ENCODE data around the gene PRX.

PRX gene

DNA sequence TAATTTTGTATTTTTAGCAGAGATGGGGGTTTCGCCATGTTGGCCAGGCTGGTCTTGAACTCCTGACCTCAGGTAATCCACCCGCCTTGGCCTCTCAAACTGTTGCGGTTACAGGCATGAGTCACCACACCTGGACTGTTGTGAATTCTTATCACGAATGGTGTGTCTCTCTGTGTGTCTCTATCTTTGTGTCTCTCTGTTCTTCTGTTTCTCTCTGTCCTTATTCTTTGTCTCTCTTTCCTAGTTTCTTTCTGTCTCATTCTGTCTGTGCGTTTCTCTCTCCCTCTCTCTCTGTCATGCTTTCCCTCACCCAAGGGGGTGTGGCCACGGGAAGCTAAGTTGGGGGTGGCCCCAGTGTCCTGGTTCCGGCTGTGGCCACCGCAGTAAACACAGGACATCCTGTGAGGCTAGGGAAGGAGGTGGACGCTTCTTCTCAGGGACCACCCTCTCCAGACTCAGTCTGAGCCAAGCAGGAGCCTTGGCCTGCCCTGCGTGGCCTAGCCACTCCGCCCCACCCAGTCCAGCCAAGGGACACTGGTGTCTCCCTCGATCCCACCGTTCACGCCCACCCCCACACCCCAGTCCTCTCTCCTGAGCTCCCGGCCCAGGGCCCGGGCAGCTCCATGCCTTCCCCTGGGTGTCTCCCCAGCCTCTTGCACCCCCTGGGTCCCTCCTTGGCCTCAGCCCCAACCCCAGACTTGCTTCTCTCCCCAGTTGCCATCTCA, 3.9 kb upstream of the PRX start:
- TF ChIP-seq, protein P1, sequence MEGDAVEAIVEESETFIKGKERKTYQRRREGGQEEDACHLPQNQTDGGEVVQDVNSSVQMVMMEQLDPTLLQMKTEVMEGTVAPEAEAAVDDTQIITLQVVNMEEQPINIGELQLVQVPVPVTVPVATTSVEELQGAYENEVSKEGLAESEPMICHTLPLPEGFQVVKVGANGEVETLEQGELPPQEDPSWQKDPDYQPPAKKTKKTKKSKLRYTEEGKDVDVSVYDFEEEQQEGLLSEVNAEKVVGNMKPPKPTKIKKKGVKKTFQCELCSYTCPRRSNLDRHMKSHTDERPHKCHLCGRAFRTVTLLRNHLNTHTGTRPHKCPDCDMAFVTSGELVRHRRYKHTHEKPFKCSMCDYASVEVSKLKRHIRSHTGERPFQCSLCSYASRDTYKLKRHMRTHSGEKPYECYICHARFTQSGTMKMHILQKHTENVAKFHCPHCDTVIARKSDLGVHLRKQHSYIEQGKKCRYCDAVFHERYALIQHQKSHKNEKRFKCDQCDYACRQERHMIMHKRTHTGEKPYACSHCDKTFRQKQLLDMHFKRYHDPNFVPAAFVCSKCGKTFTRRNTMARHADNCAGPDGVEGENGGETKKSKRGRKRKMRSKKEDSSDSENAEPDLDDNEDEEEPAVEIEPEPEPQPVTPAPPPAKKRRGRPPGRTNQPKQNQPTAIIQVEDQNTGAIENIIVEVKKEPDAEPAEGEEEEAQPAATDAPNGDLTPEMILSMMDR (IDR thresholded peaks at IDR 0.05; ENCODE audit: control extremely low read depth, extremely low read depth, low read depth, missing control alignments) = no peak
- ChIA-PET CTCF (interaction anchor here (0.6 to 2.0 kb wide), 5 partner anchors 7 to 48 kb away, joined by 3 to 10 read pairs (median 3); partner anchors contain the start of gene BLVRB), POLR2A (interaction anchor here (0.8 to 1.2 kb wide), 2 partner anchors 9 to 11 kb away, joined by 4 to 5 read pairs; partner anchors contain the start of gene SERTAD1)
- peak; percentile 33 for DNase-seq (ENCODE audit: extremely low spot score)

DNA sequence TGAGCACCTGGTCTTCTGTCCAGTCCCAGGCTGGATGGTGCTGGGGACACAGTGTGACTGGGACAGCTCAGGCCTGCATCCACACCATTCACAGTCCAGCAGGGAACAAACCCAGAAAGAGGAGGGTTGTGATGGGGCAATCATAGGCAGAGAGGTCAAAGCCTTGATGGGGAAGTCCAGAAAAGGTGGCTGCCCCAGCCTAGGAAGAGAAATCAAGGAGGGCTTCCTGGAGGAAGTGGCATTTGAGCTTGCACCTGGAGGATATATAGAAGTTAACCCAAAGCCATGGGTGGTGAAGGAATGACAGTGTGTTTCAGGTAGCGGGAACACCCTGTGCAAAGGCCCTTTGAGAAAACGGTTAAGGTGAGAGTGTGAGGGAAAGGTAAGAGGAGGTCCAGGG, 2.6 kb upstream of the PRX start:
- CTCF ChIA-PET = interaction anchor here (1.1 to 2.8 kb wide), 4 partner anchors 9 to 187 kb away, joined by 3 to 11 read pairs (median 4); partner anchors contain the start of gene SERTAD1
- POLR2A ChIA-PET = no interaction called here
- DNase-seq (ENCODE audit: extremely low spot score) = no peak
- TF ChIP-seq, protein P1 (IDR thresholded peaks at IDR 0.05; ENCODE audit: control extremely low read depth, extremely low read depth, low read depth, missing control alignments) = no peak

DNA sequence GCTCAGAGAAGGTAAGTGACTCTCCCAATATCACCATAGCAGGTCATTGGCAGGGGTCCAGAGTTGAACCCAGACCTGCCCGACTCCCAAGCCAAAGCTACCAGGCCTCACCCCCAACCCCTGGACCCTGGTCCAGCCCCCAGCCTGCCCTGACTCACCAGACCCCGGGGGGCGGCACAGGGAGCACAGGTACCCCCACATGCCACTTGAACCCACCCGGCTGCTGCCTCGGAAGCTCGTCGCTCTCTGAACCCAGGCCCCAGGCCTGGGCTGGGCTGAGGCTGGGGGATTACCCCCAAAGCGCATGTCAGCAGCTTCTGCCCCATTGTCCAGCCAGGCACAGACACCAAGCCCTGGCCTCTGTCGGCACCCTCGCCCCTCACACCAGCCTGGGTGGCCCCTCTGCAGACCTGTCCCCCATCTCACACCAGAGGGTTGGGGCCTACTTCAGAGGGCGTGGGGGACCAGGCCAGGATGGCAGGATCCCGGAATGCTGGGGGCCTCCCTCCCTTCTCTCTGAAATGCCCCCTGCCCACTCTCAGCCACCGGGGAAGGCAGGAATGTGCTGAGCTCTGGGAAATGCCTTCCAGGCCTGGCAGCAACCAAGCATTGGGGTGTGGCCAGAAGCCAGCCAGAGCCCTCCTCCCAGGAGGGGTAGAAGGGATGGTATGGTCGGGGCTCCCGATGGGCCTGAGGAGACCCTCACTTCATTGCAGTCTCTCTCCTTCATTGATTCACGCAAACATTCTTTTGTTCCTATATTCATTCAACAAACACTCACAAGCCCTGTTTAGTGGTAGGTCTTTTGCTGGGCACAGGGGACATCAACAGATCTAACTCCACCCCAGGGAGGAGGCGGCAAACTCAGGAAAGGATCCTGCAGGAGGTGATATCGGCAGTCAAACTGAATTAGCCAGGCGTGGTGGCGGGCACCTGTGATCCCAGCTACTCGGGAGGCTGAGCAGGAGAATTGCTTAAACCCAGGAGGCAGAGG, 1.7 kb upstream of the PRX start:
- DNase-seq (ENCODE audit: extremely low spot score) = no peak
- ChIA-PET CTCF (interaction anchor here (0.9 to 2.8 kb wide), 5 partner anchors 10 to 188 kb away, joined by 3 to 11 read pairs (median 4); partner anchors contain the start of gene SERTAD1), POLR2A (no interaction called here)
- TF ChIP-seq, protein P1 (IDR thresholded peaks at IDR 0.05; ENCODE audit: control extremely low read depth, extremely low read depth, low read depth, missing control alignments) = no peak

DNA sequence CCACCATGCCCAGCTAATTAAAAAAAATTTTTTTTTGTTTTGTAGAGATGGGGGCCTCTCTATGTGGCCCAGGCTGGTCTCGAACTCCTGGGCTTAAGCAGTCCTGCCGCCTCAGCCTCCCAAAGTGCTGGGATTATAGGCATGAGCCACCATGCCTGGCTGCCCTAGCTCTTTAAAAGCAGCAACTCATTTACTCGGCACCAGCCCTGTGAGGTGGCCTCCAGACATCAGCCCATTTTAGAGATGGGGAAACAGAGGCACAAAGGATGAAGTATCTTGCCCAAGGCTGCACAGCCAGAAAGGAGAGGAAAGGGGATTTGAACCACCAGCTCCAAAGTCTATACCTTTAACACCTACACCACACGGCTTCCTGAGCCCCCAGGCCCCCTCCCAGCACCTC, 312 bp downstream of the PRX start:
- CTCF ChIA-PET = interaction anchor here (1.4 to 2.9 kb wide), 5 partner anchors 8 to 51 kb away, joined by 3 to 35 read pairs (median 8); partner anchors contain the start of gene SERTAD1
- TF ChIP-seq, protein P1 (IDR thresholded peaks at IDR 0.05; ENCODE audit: control extremely low read depth, extremely low read depth, low read depth, missing control alignments) = no peak
- POLR2A ChIA-PET = interaction anchor here (0.8 kb wide), 1 partner anchor 8 kb away, joined by 3 read pairs; no protein-coding TSS in a partner anchor
- DNase-seq (ENCODE audit: extremely low spot score) = no peak

DNA sequence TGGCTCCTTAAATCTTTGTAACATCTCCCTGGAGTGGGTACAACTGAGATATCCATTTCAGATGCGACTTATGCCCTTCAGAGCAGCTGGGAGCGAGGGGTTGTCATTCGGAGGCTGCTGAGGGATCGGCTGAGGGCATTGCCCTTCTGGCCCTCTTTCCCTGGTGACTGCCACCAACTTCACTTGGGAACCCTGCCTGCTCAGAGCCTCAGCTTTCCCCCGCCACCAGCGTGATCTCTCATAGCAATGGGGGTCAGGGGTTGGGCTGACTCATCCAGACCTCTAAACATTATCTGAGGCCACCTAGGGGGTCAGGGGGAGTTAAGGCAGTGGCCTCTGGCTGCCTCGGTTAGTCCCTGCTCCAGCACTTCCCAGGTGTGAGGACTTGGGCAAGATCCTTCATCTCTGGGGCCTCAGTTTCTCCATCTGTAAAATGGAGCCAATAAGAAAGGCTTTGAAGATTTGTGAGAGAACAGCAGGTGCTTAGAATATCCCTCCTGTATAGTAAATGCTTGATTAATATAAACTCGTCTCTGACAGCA, 1.1 kb downstream of the PRX start:
- POLR2A ChIA-PET = interaction anchor here (1.2 kb wide), 1 partner anchor 9 kb away, joined by 4 read pairs; no protein-coding TSS in a partner anchor
- CTCF ChIA-PET = interaction anchor here (0.6 to 2.9 kb wide), 7 partner anchors 9 to 107 kb away, joined by 3 to 35 read pairs (median 6); partner anchors contain the start of gene SERTAD1
- no peak for DNase-seq (ENCODE audit: extremely low spot score)
- TF ChIP-seq, protein P1 (IDR thresholded peaks at IDR 0.05; ENCODE audit: control extremely low read depth, extremely low read depth, low read depth, missing control alignments) = no peak
